ENCODE measurements around the gene NRIP2. TPM values are rescaled to one million over a fixed set of nuclear protein-coding genes. Genes with fewer than 3 reads are reported as not detected.

NRIP2 gene
- total and polyA plus RNA-seq, 10 of the 15 experiments (the other 5 are each of a cell fraction or from before 2014, with no cell fraction given) = 0.04 to 0.83 (median 0.42) TPM; not detected in 7

DNA sequence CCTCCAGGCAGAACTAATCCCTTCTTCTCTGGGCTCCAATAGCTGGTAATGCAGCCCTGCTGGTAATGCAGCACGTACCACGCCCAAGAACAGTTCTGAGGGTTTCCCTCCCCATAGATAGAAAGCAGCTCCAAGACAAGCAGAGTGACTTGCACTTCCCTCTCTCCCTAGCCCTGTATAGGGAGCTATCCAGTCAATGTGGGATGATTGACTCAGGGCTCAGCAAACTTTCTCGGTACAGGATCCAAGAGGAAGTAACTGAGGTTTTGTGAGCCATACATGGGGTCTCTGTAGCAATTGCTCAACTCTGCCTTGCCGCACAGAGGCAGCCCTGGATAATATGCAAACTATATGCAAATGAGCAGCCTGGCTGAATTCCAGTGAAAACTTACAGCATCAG is 55.6 kb downstream of the NRIP2 start:
- DNase-seq (ENCODE audit: low read depth, low spot score) (no peak), ATAC-seq (no peak), FAIRE-seq (no peak)
- no peaks in the 10 kb centered on the region for H3K9me3 ChIP-seq (replicated peaks; ENCODE audit: control insufficient read depth, insufficient read depth, low read length)
- peaks cover 0 to 6% of the 10 kb centered on the region in 2 experiments for H3K27me3 ChIP-seq (replicated peaks in 1 of 2; ENCODE audit: control insufficient read depth in 2 of 2, insufficient read depth in 2 of 2, low read length in 1 of 2)
- no peaks in the 10 kb centered on the region; the same call in 1 of the 2 replicates for H3K4me1 ChIP-seq (ENCODE audit: control insufficient read depth, insufficient read depth, low read length)
- ChIA-PET POLR2A (no interaction called here), CTCF (interaction anchor here (0.8 kb wide), 1 partner anchor 178 kb away, joined by 3 read pairs; no protein-coding TSS in a partner anchor), SMC1A (ENCODE audit: uncharacterized antibody, unreplicated experiment) (interaction anchor here (0.6 kb wide), 1 partner anchor 34 kb away, joined by 3 read pairs; no protein-coding TSS in a partner anchor), RAD21 (ENCODE audit: unreplicated experiment) (no interaction called here)
- H3K36me3 ChIP-seq (ENCODE audit: control insufficient read depth in 2 of 2, insufficient read depth in 2 of 2, low read length in 1 of 2) = no peaks in the 10 kb centered on the region
- BruUV-seq (replicated peaks) = no TSS peak
- H3K4me3 ChIP-seq = no peak overlapping the region
- 16% methylated on average over 4 of the region's 4 CpGs for WGBS (ENCODE audit: insufficient coverage, insufficient replicate concordance, low lambda C conversion rate, missing lambda C conversion rate)
- in situ Hi-C loops (cut with MboI) (no loop called here), intact Hi-C loops (cut with micrococcal nuclease; ENCODE audit: unreplicated experiment) (no loop called here)
- H2AFZ ChIP-seq (ENCODE audit: control insufficient read depth, low read depth, low read length) = no peak overlapping the region
- H3K9ac ChIP-seq (ENCODE audit: control insufficient read depth, insufficient read depth, low read length) = no peak overlapping the region
- H4K20me1 ChIP-seq (ENCODE audit: control insufficient read depth, insufficient read depth) = no peaks in the 10 kb centered on the region
- H3K27ac ChIP-seq (ENCODE audit: control insufficient read depth, insufficient read depth) = no peak overlapping the region
- H3K79me2 ChIP-seq (ENCODE audit: control insufficient read depth, insufficient read depth, low read length) = no peaks in the 10 kb centered on the region
- H3K4me2 ChIP-seq (ENCODE audit: control insufficient read depth, insufficient read depth) = no peak overlapping the region
- TF ChIP-seq NFIC (IDR thresholded peaks at IDR 0.05; ENCODE audit: low read depth, low read length) (no peak), SIX5 (IDR thresholded peaks at IDR 0.05; ENCODE audit: low read depth, low read length, severe bottlenecking) (no peak), CHD2 (IDR thresholded peaks at IDR 0.05; ENCODE audit: borderline replicate concordance, low read depth, low read length) (no peak), MTA2 (IDR thresholded peaks at IDR 0.05; ENCODE audit: low read depth) (no peak), GABPA (IDR thresholded peaks at IDR 0.05; ENCODE audit: low read depth) (no peak), YY1 (IDR thresholded peaks at IDR 0.05; ENCODE audit: low read depth, low read length) (no peak)
- TF ChIP-seq, protein P1, sequence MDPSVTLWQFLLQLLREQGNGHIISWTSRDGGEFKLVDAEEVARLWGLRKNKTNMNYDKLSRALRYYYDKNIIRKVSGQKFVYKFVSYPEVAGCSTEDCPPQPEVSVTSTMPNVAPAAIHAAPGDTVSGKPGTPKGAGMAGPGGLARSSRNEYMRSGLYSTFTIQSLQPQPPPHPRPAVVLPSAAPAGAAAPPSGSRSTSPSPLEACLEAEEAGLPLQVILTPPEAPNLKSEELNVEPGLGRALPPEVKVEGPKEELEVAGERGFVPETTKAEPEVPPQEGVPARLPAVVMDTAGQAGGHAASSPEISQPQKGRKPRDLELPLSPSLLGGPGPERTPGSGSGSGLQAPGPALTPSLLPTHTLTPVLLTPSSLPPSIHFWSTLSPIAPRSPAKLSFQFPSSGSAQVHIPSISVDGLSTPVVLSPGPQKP (IDR thresholded peaks at IDR 0.05; ENCODE audit: low read depth, low read length) = no peak
- TF ChIP-seq, protein P2, sequence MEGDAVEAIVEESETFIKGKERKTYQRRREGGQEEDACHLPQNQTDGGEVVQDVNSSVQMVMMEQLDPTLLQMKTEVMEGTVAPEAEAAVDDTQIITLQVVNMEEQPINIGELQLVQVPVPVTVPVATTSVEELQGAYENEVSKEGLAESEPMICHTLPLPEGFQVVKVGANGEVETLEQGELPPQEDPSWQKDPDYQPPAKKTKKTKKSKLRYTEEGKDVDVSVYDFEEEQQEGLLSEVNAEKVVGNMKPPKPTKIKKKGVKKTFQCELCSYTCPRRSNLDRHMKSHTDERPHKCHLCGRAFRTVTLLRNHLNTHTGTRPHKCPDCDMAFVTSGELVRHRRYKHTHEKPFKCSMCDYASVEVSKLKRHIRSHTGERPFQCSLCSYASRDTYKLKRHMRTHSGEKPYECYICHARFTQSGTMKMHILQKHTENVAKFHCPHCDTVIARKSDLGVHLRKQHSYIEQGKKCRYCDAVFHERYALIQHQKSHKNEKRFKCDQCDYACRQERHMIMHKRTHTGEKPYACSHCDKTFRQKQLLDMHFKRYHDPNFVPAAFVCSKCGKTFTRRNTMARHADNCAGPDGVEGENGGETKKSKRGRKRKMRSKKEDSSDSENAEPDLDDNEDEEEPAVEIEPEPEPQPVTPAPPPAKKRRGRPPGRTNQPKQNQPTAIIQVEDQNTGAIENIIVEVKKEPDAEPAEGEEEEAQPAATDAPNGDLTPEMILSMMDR (IDR thresholded peaks at IDR 0.05 in 2 of 3, conservative IDR thresholded peaks at IDR 0.05 in 1 of 3; ENCODE audit: control insufficient read depth in 2 of 3, extremely low read depth in 1 of 3, insufficient read depth in 1 of 3, low read depth in 3 of 3, low read length in 3 of 3) = no peak
- TF ChIP-seq, protein P3, sequence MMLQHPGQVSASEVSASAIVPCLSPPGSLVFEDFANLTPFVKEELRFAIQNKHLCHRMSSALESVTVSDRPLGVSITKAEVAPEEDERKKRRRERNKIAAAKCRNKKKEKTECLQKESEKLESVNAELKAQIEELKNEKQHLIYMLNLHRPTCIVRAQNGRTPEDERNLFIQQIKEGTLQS (IDR thresholded peaks at IDR 0.05; ENCODE audit: borderline replicate concordance, extremely low read depth, low read depth, low read length) = no peak
- TF ChIP-seq, protein P4, sequence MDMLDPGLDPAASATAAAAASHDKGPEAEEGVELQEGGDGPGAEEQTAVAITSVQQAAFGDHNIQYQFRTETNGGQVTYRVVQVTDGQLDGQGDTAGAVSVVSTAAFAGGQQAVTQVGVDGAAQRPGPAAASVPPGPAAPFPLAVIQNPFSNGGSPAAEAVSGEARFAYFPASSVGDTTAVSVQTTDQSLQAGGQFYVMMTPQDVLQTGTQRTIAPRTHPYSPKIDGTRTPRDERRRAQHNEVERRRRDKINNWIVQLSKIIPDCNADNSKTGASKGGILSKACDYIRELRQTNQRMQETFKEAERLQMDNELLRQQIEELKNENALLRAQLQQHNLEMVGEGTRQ (IDR thresholded peaks at IDR 0.05; ENCODE audit: borderline replicate concordance, low read depth, low read length) = no peak
- TF ChIP-seq, protein P5, sequence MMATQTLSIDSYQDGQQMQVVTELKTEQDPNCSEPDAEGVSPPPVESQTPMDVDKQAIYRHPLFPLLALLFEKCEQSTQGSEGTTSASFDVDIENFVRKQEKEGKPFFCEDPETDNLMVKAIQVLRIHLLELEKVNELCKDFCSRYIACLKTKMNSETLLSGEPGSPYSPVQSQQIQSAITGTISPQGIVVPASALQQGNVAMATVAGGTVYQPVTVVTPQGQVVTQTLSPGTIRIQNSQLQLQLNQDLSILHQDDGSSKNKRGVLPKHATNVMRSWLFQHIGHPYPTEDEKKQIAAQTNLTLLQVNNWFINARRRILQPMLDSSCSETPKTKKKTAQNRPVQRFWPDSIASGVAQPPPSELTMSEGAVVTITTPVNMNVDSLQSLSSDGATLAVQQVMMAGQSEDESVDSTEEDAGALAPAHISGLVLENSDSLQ (IDR thresholded peaks at IDR 0.05) = no peak
- TF ChIP-seq, protein P6, sequence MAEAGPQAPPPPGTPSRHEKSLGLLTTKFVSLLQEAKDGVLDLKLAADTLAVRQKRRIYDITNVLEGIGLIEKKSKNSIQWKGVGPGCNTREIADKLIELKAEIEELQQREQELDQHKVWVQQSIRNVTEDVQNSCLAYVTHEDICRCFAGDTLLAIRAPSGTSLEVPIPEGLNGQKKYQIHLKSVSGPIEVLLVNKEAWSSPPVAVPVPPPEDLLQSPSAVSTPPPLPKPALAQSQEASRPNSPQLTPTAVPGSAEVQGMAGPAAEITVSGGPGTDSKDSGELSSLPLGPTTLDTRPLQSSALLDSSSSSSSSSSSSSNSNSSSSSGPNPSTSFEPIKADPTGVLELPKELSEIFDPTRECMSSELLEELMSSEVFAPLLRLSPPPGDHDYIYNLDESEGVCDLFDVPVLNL (IDR thresholded peaks at IDR 0.05; ENCODE audit: low read depth, low read length) = no peak
